ENCODE data around the gene VPS16. TPM values are rescaled to one million over a fixed set of nuclear protein-coding genes. Genes with fewer than 3 reads are reported as not detected.

The VPS16 gene
- total and polyA plus RNA-seq, 2 of the 4 experiments (the other 2 are of a cell fraction): 38.7 to 48.0 TPM

DNA sequence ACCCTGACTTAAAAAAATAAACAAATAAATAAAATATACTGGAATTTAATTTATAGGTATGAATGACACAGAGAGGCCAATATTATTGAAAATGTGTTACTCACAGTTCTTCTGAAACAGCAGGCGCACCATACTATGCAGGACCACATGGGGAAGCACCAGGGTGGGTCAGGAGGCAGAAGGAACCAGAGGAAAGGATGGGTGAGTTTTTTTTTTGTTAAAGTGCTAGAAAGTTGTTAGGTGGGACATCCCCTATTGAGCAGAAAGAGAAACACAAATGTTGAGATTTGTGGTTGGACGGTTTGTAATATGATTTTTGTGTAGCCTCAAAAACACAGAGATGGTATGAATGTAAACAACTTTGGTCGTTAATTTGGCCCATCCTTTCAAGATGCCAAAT lies 58.7 kb downstream of the VPS16 start:
- peaks cover 7% of the 10 kb centered on the region; the same call in 1 of the 2 replicates for H4K20me1 ChIP-seq (ENCODE audit: insufficient read depth, low read length)

More for the DNA sequence above, 58.7 kb downstream of the VPS16 start:
- no peak overlapping the region for H3K18ac ChIP-seq (ENCODE audit: low read depth, low read length)
- H3K4me1 ChIP-seq (ENCODE audit: control insufficient read depth, insufficient read depth, low read length): no peaks in the 10 kb centered on the region
- POLR2A ChIA-PET (ENCODE audit: unreplicated experiment): no interaction called here
- 100% methylated on average over 1 of the region's 3 CpGs; no CpG with 5 or more reads in 1 of the 2 experiments for WGBS, 2 experiments (ENCODE audit: extremely low coverage in 2 of 2, insufficient read length in 1 of 2)
- H2BK5ac ChIP-seq (ENCODE audit: low read depth, low read length, poor library complexity, severe bottlenecking): no peak overlapping the region
- H3K4ac ChIP-seq (ENCODE audit: low read depth, low read length): no peak overlapping the region
- peaks cover 29 to 52% of the 10 kb centered on the region in 2 experiments for H3K79me1 ChIP-seq (ENCODE audit: low read depth in 1 of 2, low read length in 2 of 2)
- no peak overlapping the region for H3K4me3 ChIP-seq (ENCODE audit: insufficient read depth, low read depth, low read length)
- DNase-seq (no peak), ATAC-seq (ENCODE audit: low read depth) (no peak)
- no peak overlapping the region for H2AFZ ChIP-seq (replicated peaks; ENCODE audit: low read length, poor library complexity)
- TF ChIP-seq POLR2A (IDR thresholded peaks at IDR 0.05; ENCODE audit: low read depth, low read length) (no peak), MAFK (IDR thresholded peaks at IDR 0.05; ENCODE audit: low read depth, low read length) (no peak), RCOR1 (IDR thresholded peaks at IDR 0.05; ENCODE audit: insufficient replicate concordance, low read length) (no peak), RAD21 (IDR thresholded peaks at IDR 0.05; ENCODE audit: low read length) (no peak), CEBPB (IDR thresholded peaks at IDR 0.05; ENCODE audit: low read depth, low read length) (no peak), NFE2L2 (IDR thresholded peaks at IDR 0.05; ENCODE audit: low read depth, low read length) (no peak), MXI1 (IDR thresholded peaks at IDR 0.05; ENCODE audit: borderline replicate concordance, low read depth, low read length) (no peak), BHLHE40 (IDR thresholded peaks at IDR 0.05; ENCODE audit: low read depth, low read length) (no peak), MAZ (IDR thresholded peaks at IDR 0.05; ENCODE audit: borderline replicate concordance, low read depth, low read length) (no peak), CHD1 (IDR thresholded peaks at IDR 0.05; ENCODE audit: low read depth, low read length) (no peak)
- TF ChIP-seq, protein P1, sequence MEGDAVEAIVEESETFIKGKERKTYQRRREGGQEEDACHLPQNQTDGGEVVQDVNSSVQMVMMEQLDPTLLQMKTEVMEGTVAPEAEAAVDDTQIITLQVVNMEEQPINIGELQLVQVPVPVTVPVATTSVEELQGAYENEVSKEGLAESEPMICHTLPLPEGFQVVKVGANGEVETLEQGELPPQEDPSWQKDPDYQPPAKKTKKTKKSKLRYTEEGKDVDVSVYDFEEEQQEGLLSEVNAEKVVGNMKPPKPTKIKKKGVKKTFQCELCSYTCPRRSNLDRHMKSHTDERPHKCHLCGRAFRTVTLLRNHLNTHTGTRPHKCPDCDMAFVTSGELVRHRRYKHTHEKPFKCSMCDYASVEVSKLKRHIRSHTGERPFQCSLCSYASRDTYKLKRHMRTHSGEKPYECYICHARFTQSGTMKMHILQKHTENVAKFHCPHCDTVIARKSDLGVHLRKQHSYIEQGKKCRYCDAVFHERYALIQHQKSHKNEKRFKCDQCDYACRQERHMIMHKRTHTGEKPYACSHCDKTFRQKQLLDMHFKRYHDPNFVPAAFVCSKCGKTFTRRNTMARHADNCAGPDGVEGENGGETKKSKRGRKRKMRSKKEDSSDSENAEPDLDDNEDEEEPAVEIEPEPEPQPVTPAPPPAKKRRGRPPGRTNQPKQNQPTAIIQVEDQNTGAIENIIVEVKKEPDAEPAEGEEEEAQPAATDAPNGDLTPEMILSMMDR (conservative IDR thresholded peaks at IDR 0.05; ENCODE audit: low read depth, low read length): no peak
- TF ChIP-seq, protein P2, sequence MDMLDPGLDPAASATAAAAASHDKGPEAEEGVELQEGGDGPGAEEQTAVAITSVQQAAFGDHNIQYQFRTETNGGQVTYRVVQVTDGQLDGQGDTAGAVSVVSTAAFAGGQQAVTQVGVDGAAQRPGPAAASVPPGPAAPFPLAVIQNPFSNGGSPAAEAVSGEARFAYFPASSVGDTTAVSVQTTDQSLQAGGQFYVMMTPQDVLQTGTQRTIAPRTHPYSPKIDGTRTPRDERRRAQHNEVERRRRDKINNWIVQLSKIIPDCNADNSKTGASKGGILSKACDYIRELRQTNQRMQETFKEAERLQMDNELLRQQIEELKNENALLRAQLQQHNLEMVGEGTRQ (IDR thresholded peaks at IDR 0.05; ENCODE audit: low read depth, low read length): no peak
- TF ChIP-seq, protein P3, sequence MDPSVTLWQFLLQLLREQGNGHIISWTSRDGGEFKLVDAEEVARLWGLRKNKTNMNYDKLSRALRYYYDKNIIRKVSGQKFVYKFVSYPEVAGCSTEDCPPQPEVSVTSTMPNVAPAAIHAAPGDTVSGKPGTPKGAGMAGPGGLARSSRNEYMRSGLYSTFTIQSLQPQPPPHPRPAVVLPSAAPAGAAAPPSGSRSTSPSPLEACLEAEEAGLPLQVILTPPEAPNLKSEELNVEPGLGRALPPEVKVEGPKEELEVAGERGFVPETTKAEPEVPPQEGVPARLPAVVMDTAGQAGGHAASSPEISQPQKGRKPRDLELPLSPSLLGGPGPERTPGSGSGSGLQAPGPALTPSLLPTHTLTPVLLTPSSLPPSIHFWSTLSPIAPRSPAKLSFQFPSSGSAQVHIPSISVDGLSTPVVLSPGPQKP (IDR thresholded peaks at IDR 0.05; ENCODE audit: borderline replicate concordance, low read depth, low read length): no peak
- H2AK5ac ChIP-seq (ENCODE audit: low read depth, low read length): no peak overlapping the region
- H2BK15ac ChIP-seq (ENCODE audit: low read depth, low read length): no peak overlapping the region
- no peaks in the 10 kb centered on the region for H3K27me3 ChIP-seq (ENCODE audit: control insufficient read depth, insufficient read depth, low read length)
- H3K14ac ChIP-seq (replicated peaks; ENCODE audit: low read depth, low read length): no peak overlapping the region
- H3K9me1 ChIP-seq (ENCODE audit: insufficient read depth, low read length): no peaks in the 10 kb centered on the region
- H3K56ac ChIP-seq (ENCODE audit: extremely low read depth, insufficient read depth, low read length): no peak overlapping the region
- H3K23ac ChIP-seq (ENCODE audit: low read depth, low read length): no peak overlapping the region
- intact Hi-C loops (cut with micrococcal nuclease) (no loop called here), in situ Hi-C loops (cut with MboI; ENCODE audit: low sequenced_read_pairs) (no loop called here), dilution Hi-C loops (cut with HindIII; ENCODE audit: low sequenced_read_pairs, unreplicated experiment) (no loop called here)
- H2AK9ac ChIP-seq (replicated peaks; ENCODE audit: low read depth, low read length, poor library complexity): no peak overlapping the region
- peaks cover 2% of the 10 kb centered on the region; the same call in 1 of the 2 replicates for H3K36me3 ChIP-seq (ENCODE audit: control insufficient read depth, insufficient read depth, low read length)
- H3K4me2 ChIP-seq (ENCODE audit: low read depth, low read length): no peak overlapping the region
- no peak overlapping the region for H4K8ac ChIP-seq (ENCODE audit: low read depth in 2 of 2, low read length in 2 of 2)
- no peaks in the 10 kb centered on the region for H3K9me3 ChIP-seq (ENCODE audit: control insufficient read depth, insufficient read depth, low read length)
- no peak overlapping the region for H3K27ac ChIP-seq (ENCODE audit: insufficient read depth, low read length)
- no TSS peak for BruUV-seq (replicated peaks)
- H2BK120ac ChIP-seq (ENCODE audit: low read depth, low read length): no peak overlapping the region
- no peak overlapping the region for H2BK20ac ChIP-seq (ENCODE audit: low read depth, low read length)
- H3K9ac ChIP-seq (ENCODE audit: low read depth, low read length): no peak overlapping the region
- CTCF ChIA-PET: no interaction called here
- H4K91ac ChIP-seq (ENCODE audit: insufficient read depth, low read depth, low read length): no peak overlapping the region
- H4K5ac ChIP-seq (ENCODE audit: low read depth, low read length): no peak overlapping the region
